ENCODE data around the gene RAF1. TPM values are rescaled to one million over a fixed set of nuclear protein-coding genes. Genes with fewer than 3 reads are reported as not detected.

Gene RAF1
- total and polyA plus RNA-seq, 9 of the 15 experiments (the other 6 are each of a cell fraction or from before 2014, with no cell fraction given), result 28.0 to 183 (median 85.6) TPM

GRCh38 chr3:12556690-12557472, 107.0 kb downstream of the RAF1 start, which contains the start of gene MKRN2 (continued):
- no peak for TF ChIP-seq ZNF407 (IDR thresholded peaks at IDR 0.05; ENCODE audit: low read depth)
- no peak for TF ChIP-seq ZZZ3 (IDR thresholded peaks at IDR 0.05)
- TF ChIP-seq NFATC3 (IDR thresholded peaks at IDR 0.05), result no peak
- no peak for TF ChIP-seq CHD7 (IDR thresholded peaks at IDR 0.05; ENCODE audit: low read depth, low read length)
- TF ChIP-seq PHF20 (IDR thresholded peaks at IDR 0.05; ENCODE audit: partially characterized antibody), result peak; percentile 84
- TF ChIP-seq TFAP4 (CRISPR knock-in tag; IDR thresholded peaks at IDR 0.05; ENCODE audit: borderline replicate concordance), result peak; percentile 86

All from K562 (cell line).